ENCODE measurements around the gene BCAS3. TPM values are rescaled to one million over a fixed set of nuclear protein-coding genes. Genes with fewer than 3 reads are reported as not detected.

Gene BCAS3
- total and polyA plus RNA-seq, 11 donors = 4.5 to 23.5 (median 17.9) TPM

GRCh38 chr17:61296058-61296457, 618.4 kb downstream of the BCAS3 start:
- no peaks in the 10 kb centered on the region for H3K27me3 ChIP-seq
- no peaks in the 10 kb centered on the region for H3K36me3 ChIP-seq
- 97 to 100% (median 99%) methylated on average over 2 of the region's 2 CpGs for WGBS, 4 donors
- no peak overlapping the region for H3K4me3 ChIP-seq
- no peaks in the 10 kb centered on the region for H3K9me3 ChIP-seq
- ATAC-seq = no peak
- DNase-seq = no peak
- TF ChIP-seq POLR2A (IDR thresholded peaks at IDR 0.05) = no peak
- TF ChIP-seq CTCF (IDR thresholded peaks at IDR 0.05) = no peak
- intact Hi-C loops (cut with DNase I) = no loop called here
- H3K27ac ChIP-seq = no peak overlapping the region
- peaks cover 0 to 10% (median 2%) of the 10 kb centered on the region in 12 donors for H3K4me1 ChIP-seq

- Histone ChIP-seq H3K27ac (no peak overlapping the region), H3K4me3 (no peak overlapping the region), H3K9me3 (no peaks in the 10 kb centered on the region), H3K27me3 (no peaks in the 10 kb centered on the region), H3K36me3 (no peaks in the 10 kb centered on the region), H3K4me1 (no peaks in the 10 kb centered on the region)
- WGBS, 4 donors = 80 to 84% (median 82%) methylated on average over 9 of the region's 9 CpGs
- ATAC-seq = no peak
- intact Hi-C loops (cut with DNase I) = no loop called here
- no peak for DNase-seq
- TF ChIP-seq CTCF (IDR thresholded peaks at IDR 0.05) (no peak), POLR2A (IDR thresholded peaks at IDR 0.05) (no peak)
Measured at GRCh38 chr17:61299517-61300513, 622.2 kb downstream of the BCAS3 start.

- WGBS, 4 donors = 90 to 97% (median 95%) methylated on average over 12 of the region's 12 CpGs
- Histone ChIP-seq H3K4me3 (no peak overlapping the region), H3K36me3 (no peaks in the 10 kb centered on the region), H3K27me3 (no peaks in the 10 kb centered on the region), H3K27ac (no peak overlapping the region), H3K4me1 (no peaks in the 10 kb centered on the region), H3K9me3 (no peaks in the 10 kb centered on the region)
- DNase-seq (no peak), ATAC-seq (no peak)
- TF ChIP-seq POLR2A (IDR thresholded peaks at IDR 0.05) = no peak
- TF ChIP-seq CTCF (IDR thresholded peaks at IDR 0.05) = no peak
- intact Hi-C loops (cut with DNase I) = no loop called here
Measured at GRCh38 chr17:61302953-61303816, 625.5 kb downstream of the BCAS3 start.

GRCh38 chr17:61303817-61304096, 626.1 kb downstream of the BCAS3 start:
- no peak overlapping the region for H3K27ac ChIP-seq
- H3K27me3 ChIP-seq = no peaks in the 10 kb centered on the region
- no peaks in the 10 kb centered on the region for H3K9me3 ChIP-seq
- DNase-seq = no peak
- no peak for ATAC-seq
- intact Hi-C loops (cut with DNase I) = no loop called here
- H3K36me3 ChIP-seq = no peaks in the 10 kb centered on the region
- TF ChIP-seq POLR2A (IDR thresholded peaks at IDR 0.05) = no peak
- no peak for TF ChIP-seq CTCF (IDR thresholded peaks at IDR 0.05)
- H3K4me1 ChIP-seq = no peaks in the 10 kb centered on the region
- H3K4me3 ChIP-seq = no peak overlapping the region

Data from heart left ventricle (tissue), 16 donors.